Measurements from ENCODE around the gene NF2.
"Not testable (repeated sequence)": the region's sequence is repeated elsewhere in the genome, so short reads cannot be mapped to it uniquely, and the experiment has no call there.

Gene NF2

GRCh38 chr22:29603358-29604075 lies at the start of gene NF2:
TSS of gene NF2 (plus strand) at chr22:29603633. CDS start at chr22:29603999, 366 bp downstream.
- TF ChIP-seq CTCF (conservative IDR thresholded peaks at IDR 0.05), result 0 out of 2 replicates have a peak, but pooled peaks have one; percentile 6
- peak within 1 kb of the TSS; percentile 91 for H3K27ac ChIP-seq

- peak overlapping the region; percentile 92 for H3K27ac ChIP-seq
- TF ChIP-seq CTCF (conservative IDR thresholded peaks at IDR 0.05), result no peak
These were observed 48.3 kb upstream of the NF2 start for GRCh38 chr22:29555065-29555644.

- TF ChIP-seq CTCF (conservative IDR thresholded peaks at IDR 0.05), result no peak
These were observed 44.4 kb upstream of the NF2 start for GRCh38 chr22:29559030-29559429.

GRCh38 chr22:29559853-29560252 lies 43.6 kb upstream of the NF2 start:
- TF ChIP-seq CTCF (conservative IDR thresholded peaks at IDR 0.05), result no peak

More at GRCh38 chr22:29559030-29559429, 44.4 kb upstream of the NF2 start:
- H3K27ac ChIP-seq, result no peak overlapping the region

GRCh38 chr22:29563652-29564460 lies 39.6 kb upstream of the NF2 start:
- peak overlapping the region; percentile 36; the same call in 1 of the 2 replicates for H3K27ac ChIP-seq
- TF ChIP-seq CTCF (conservative IDR thresholded peaks at IDR 0.05), result no peak

More at GRCh38 chr22:29559853-29560252, 43.6 kb upstream of the NF2 start:
- no peak overlapping the region for H3K27ac ChIP-seq

- not testable (repeated sequence) for H3K27ac ChIP-seq
These were observed 36.9 kb upstream of the NF2 start for GRCh38 chr22:29566513-29566912.

GRCh38 chr22:29567338-29567737 lies 36.1 kb upstream of the NF2 start:
- no peak for TF ChIP-seq CTCF (conservative IDR thresholded peaks at IDR 0.05)
- no peak overlapping the region for H3K27ac ChIP-seq

Data from VCaP (cell line).